Neural progenitor cell (in vitro differentiated cells): ENCODE results near the gene C2orf78. TPM values are rescaled to one million over a fixed set of nuclear protein-coding genes. Genes with fewer than 3 reads are reported as not detected.

ENCODE experiments used
- DNase-seq: peaks from one replicate; pipeline ENCODE4 v3.0.0-alpha.2; 2016; ENCODE audit warnings: low spot score
- H2AFZ ChIP-seq: fragments of 200-600 bp; sonication (generic); replicated peaks from 2 replicates; pipeline ENCODE4 v1.6.1; 2016; ENCODE audit warnings: antibody characterized with exemption
- H3F3A ChIP-seq: fragments of 200-600 bp; sonication (generic); 2 replicates; pipeline ENCODE4 v1.6.1; 2016; ENCODE audit warnings: antibody characterized with exemption, low read depth
- H3K27ac ChIP-seq: fragments of 200-600 bp; sonication (generic); 2 replicates; pipeline ENCODE4 v1.5.1; 2016; ENCODE audit warnings: mild to moderate bottlenecking
- H3K27me3 ChIP-seq: fragments of 200-600 bp; sonication (generic); 2 replicates; pipeline ENCODE4 v1.6.1; 2016; ENCODE audit warnings: mild to moderate bottlenecking, moderate library complexity
- H3K36me3 ChIP-seq: fragments of 200-600 bp; sonication (generic); 2 replicates; pipeline ENCODE4 v1.5.1; 2016
- H3K4me1 ChIP-seq: fragments of 200-600 bp; sonication (generic); 2 replicates; pipeline ENCODE4 v1.6.1; 2016; ENCODE audit warnings: mixed run types
- H3K4me2 ChIP-seq: fragments of 200-600 bp; sonication (generic); 2 replicates; pipeline ENCODE4 v1.6.1; 2016
- H3K4me3 ChIP-seq: fragments of 200-600 bp; sonication (generic); 2 replicates; pipeline ENCODE4 v1.5.1; 2016
- H3K79me2 ChIP-seq: fragments of 200-600 bp; sonication (generic); 2 replicates; pipeline ENCODE4 v1.6.1; 2016; ENCODE audit warnings: low read depth
- H3K9ac ChIP-seq: fragments of 200-600 bp; sonication (generic); 2 replicates; pipeline ENCODE4 v1.6.1; 2016
- H3K9me3 ChIP-seq: fragments of 200-600 bp; sonication (generic); 2 replicates; pipeline ENCODE4 v1.5.1; 2016; ENCODE audit warnings: low read depth
- H4K20me1 ChIP-seq: fragments of 200-600 bp; sonication (generic); 2 replicates; pipeline ENCODE4 v1.6.1; 2016; ENCODE audit warnings: low read depth
- H3K27ac Mint-ChIP-seq: 3 replicates; pipeline ENCODE4 v1.8.0; 2021; ENCODE audit warnings: mixed read lengths
- H3K27me3 Mint-ChIP-seq: 2 replicates; pipeline ENCODE4 v1.8.0; 2022; ENCODE audit warnings: low read depth, mild to moderate bottlenecking, inconsistent platforms, moderate library complexity, mixed read lengths; ENCODE audit not compliant: insufficient read depth
- H3K36me3 Mint-ChIP-seq: 3 replicates; pipeline ENCODE4 v1.8.0; 2021; ENCODE audit warnings: mixed read lengths
- H3K4me1 Mint-ChIP-seq: 3 replicates; pipeline ENCODE4 v1.8.0; 2021; ENCODE audit warnings: mixed read lengths
- H3K4me3 Mint-ChIP-seq: 3 replicates; pipeline ENCODE4 v1.8.0; 2021; ENCODE audit warnings: mild to moderate bottlenecking, moderate library complexity, mixed read lengths
- H3K9me3 Mint-ChIP-seq: 3 replicates; pipeline ENCODE4 v1.8.0; 2020; ENCODE audit warnings: mixed read lengths
- CTCF ChIP-seq: fragments of 200-600 bp; sonication (generic); IDR thresholded peaks from 2 replicates; pipeline ENCODE4 v1.5.1; 2017; ENCODE audit warnings: antibody characterized with exemption, mild to moderate bottlenecking
- EZH2 ChIP-seq: fragments of 200-600 bp; sonication (generic); IDR thresholded peaks from 2 replicates; pipeline ENCODE4 v1.6.1; 2017; ENCODE audit warnings: antibody characterized with exemption, mild to moderate bottlenecking, moderate library complexity
- EZH2phosphoT487 ChIP-seq: fragments of 200-600 bp; sonication (generic); IDR thresholded peaks from 2 replicates; pipeline ENCODE4 v1.6.1; 2017; ENCODE audit warnings: antibody characterized with exemption
- total RNA-seq: library from RNA; depleted of rRNA; stranded (reverse); fragments of >200 nt; gene quantifications from 2 replicates; pipeline ENCODE4 v1.2.3, GENCODE V29; 2015; ENCODE audit warnings: low replicate concordance

Gene C2orf78
- total RNA-seq, 1 donor from 2014 or later: 0.21 TPM

GRCh38 chr2:73766349-73766748 is 17.6 kb upstream of the C2orf78 start:
- Mint-ChIP-seq H3K4me1 (no peaks in the 10 kb centered on the region), H3K36me3 (peaks cover 23% of the 10 kb centered on the region), H3K9me3 (no peaks in the 10 kb centered on the region), H3K4me3 (no peak overlapping the region), H3K27ac (no peak overlapping the region), H3K27me3 (peaks cover 2% of the 10 kb centered on the region)
- no peak overlapping the region for H3K27ac ChIP-seq
- DNase-seq: no peak
- no peak overlapping the region for H3K4me3 ChIP-seq
- H3K4me1 ChIP-seq: no peaks in the 10 kb centered on the region
- no peak overlapping the region for H2AFZ ChIP-seq
- no peaks in the 10 kb centered on the region for H3K27me3 ChIP-seq
- TF ChIP-seq CTCF: no peak
- no peak for TF ChIP-seq EZH2
- no peak for TF ChIP-seq EZH2phosphoT487
- peaks cover 21% of the 10 kb centered on the region for H3K36me3 ChIP-seq
- H3K9ac ChIP-seq: no peak overlapping the region
- no peaks in the 10 kb centered on the region for H3K79me2 ChIP-seq
- peaks cover 6% of the 10 kb centered on the region for H4K20me1 ChIP-seq
- no peaks in the 10 kb centered on the region for H3F3A ChIP-seq
- no peaks in the 10 kb centered on the region for H3K9me3 ChIP-seq
- no peak overlapping the region for H3K4me2 ChIP-seq

GRCh38 chr2:73766994-73767393 is 17.0 kb upstream of the C2orf78 start:
- no peaks in the 10 kb centered on the region for H3K9me3 ChIP-seq
- Mint-ChIP-seq H3K27me3 (peaks cover 2% of the 10 kb centered on the region), H3K9me3 (no peaks in the 10 kb centered on the region), H3K36me3 (peaks cover 24% of the 10 kb centered on the region), H3K4me1 (no peaks in the 10 kb centered on the region), H3K27ac (no peak overlapping the region), H3K4me3 (no peak overlapping the region)
- no peak for TF ChIP-seq CTCF
- no peak for TF ChIP-seq EZH2
- H3K79me2 ChIP-seq: no peaks in the 10 kb centered on the region
- H3K27me3 ChIP-seq: no peaks in the 10 kb centered on the region
- H3F3A ChIP-seq: no peaks in the 10 kb centered on the region
- H3K9ac ChIP-seq: no peak overlapping the region
- peaks cover 6% of the 10 kb centered on the region for H4K20me1 ChIP-seq
- H2AFZ ChIP-seq: no peak overlapping the region
- H3K4me3 ChIP-seq: no peak overlapping the region
- H3K36me3 ChIP-seq: peaks cover 21% of the 10 kb centered on the region
- no peak overlapping the region for H3K4me2 ChIP-seq
- no peak overlapping the region for H3K27ac ChIP-seq
- H3K4me1 ChIP-seq: no peaks in the 10 kb centered on the region
- DNase-seq: no peak

DNA sequence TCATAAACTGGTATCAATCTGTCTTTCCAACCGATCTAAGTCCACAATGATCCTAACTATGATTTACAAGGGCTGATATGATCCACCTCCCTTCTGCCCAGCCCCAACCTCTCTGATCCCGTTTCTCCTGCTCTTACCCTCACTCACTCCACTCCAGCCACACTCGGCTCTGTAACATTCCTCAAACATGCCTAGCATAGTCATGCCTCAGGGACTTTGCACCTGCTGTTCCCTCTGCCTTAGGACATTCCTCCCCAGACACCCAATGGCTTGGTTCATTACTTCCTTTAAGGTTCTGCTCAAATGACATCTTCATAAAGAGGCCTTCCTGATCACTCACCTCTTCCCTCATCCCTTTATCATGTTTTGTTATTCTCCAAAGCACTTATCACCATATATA is 13.3 kb upstream of the C2orf78 start:
- Mint-ChIP-seq H3K4me1 (no peaks in the 10 kb centered on the region), H3K9me3 (no peaks in the 10 kb centered on the region), H3K27me3 (no peaks in the 10 kb centered on the region), H3K27ac (peak overlapping the region; percentile 5), H3K4me3 (no peak overlapping the region), H3K36me3 (peaks cover 20% of the 10 kb centered on the region)
- Histone ChIP-seq H3K9me3 (no peaks in the 10 kb centered on the region), H3K4me1 (no peaks in the 10 kb centered on the region), H3K4me2 (no peak overlapping the region), H3F3A (no peaks in the 10 kb centered on the region), H3K36me3 (peaks cover 22% of the 10 kb centered on the region), H3K79me2 (peaks cover 4% of the 10 kb centered on the region), H3K4me3 (no peak overlapping the region), H3K27me3 (no peaks in the 10 kb centered on the region), H3K9ac (no peak overlapping the region), H2AFZ (no peak overlapping the region), H3K27ac (no peak overlapping the region), H4K20me1 (peaks cover 12% of the 10 kb centered on the region)
- TF ChIP-seq EZH2: no peak
- TF ChIP-seq EZH2phosphoT487: no peak
- TF ChIP-seq CTCF: no peak
- DNase-seq: no peak
